Caco-2 (cell line): ENCODE results near the gene SYCP2L. TPM values are rescaled to one million over a fixed set of nuclear protein-coding genes. Genes with fewer than 3 reads are reported as not detected.

Experiments
- BruUV-seq: library from RNA; stranded (reverse); fragments of 400-500 nt; replicated peaks from 2 replicates; lab custom pipeline; 2021; lab: Mats Ljungman, UMichigan
- CTCF ChIA-PET: fragments of 300-600 bp; sonication (Branson Sonifier 250); formaldehyde crosslinking; loops from one replicate; lab custom pipeline; 2022; ENCODE audit warnings: antibody characterized with exemption; lab: Charles Lee
- POLR2A ChIA-PET: fragments of 300-600 bp; sonication (Branson Sonifier 250); formaldehyde crosslinking; loops from one replicate; lab custom pipeline; 2022; ENCODE audit warnings: antibody characterized with exemption; lab: Charles Lee
- DNase-seq, 2 experiments: peaks; one replicate each; pipeline versions ENCODE4 v3.0.0 to v3.0.0-alpha.2; 2020 to 2022
- H3K27me3 ChIP-seq: replicated peaks from 2 replicates; pipeline ENCODE4 v1.6.0; 2011; ENCODE audit warnings: low read length; ENCODE audit not compliant: control insufficient read depth, insufficient read depth
- H3K36me3 ChIP-seq: 2 replicates; pipeline ENCODE4 v1.5.1; 2011; ENCODE audit warnings: low read length; ENCODE audit not compliant: control insufficient read depth, insufficient read depth
- H3K4me1 ChIP-seq: fragments of 250-450 bp; sonication (Bioruptor Pico); 2 replicates; pipeline ENCODE4 v1.5.1; 2020; ENCODE audit warnings: mild to moderate bottlenecking
- H3K4me3 ChIP-seq: 2 replicates; pipeline ENCODE4 v1.5.1; 2011; ENCODE audit warnings: low read depth, mild to moderate bottlenecking, control low read depth, low read length
- H3K9me3 ChIP-seq: fragments of 250-450 bp; sonication (Bioruptor Pico); 2 replicates; pipeline ENCODE4 v1.5.1; 2020; ENCODE audit warnings: mild to moderate bottlenecking, moderate library complexity
- H3K27ac Mint-ChIP-seq: one replicate; pipeline ENCODE4 v1.8.0; 2022; ENCODE audit warnings: mixed read lengths; ENCODE audit not compliant: unreplicated experiment
- H3K27me3 Mint-ChIP-seq: one replicate; pipeline ENCODE4 v1.8.0; 2022; ENCODE audit warnings: mixed read lengths; ENCODE audit not compliant: insufficient read depth, unreplicated experiment
- H3K36me3 Mint-ChIP-seq: one replicate; pipeline ENCODE4 v1.8.0; 2022; ENCODE audit warnings: mild to moderate bottlenecking, mixed read lengths; ENCODE audit not compliant: insufficient read depth, unreplicated experiment
- H3K4me1 Mint-ChIP-seq: one replicate; pipeline ENCODE4 v1.8.0; 2022; ENCODE audit warnings: low read depth, mixed read lengths; ENCODE audit not compliant: unreplicated experiment
- H3K4me3 Mint-ChIP-seq: one replicate; pipeline ENCODE4 v1.8.0; 2022; ENCODE audit warnings: mild to moderate bottlenecking, moderate library complexity, mixed read lengths; ENCODE audit not compliant: unreplicated experiment
- H3K9me3 Mint-ChIP-seq: one replicate; pipeline ENCODE4 v1.8.0; 2022; ENCODE audit warnings: mixed read lengths; ENCODE audit not compliant: unreplicated experiment
- intact Hi-C: fragments of 100-400 bp; cut with micrococcal nuclease; formaldehyde crosslinking; loops from one replicate; pipeline ENCODE4 v1.10.0; 2022; ENCODE audit not compliant: unreplicated experiment
- total RNA-seq: library from RNA; stranded (reverse); gene quantifications from 2 replicates; pipeline ENCODE4 v1.2.3, GENCODE V29; 2022
- TF ChIP-seq, protein P1 (sequence below), 2 experiments: fragments of 200-600 bp in 1 of 2; IDR thresholded peaks; 1 replicate in 1 of 2; 2 replicates in 1 of 2; pipeline versions ENCODE4 v1.5.1 to v1.8.0; 2011 to 2022; ENCODE audit warnings: antibody characterized with exemption in 1 of 2, control low read depth in 1 of 2, inconsistent platforms in 1 of 2, low read depth in 1 of 2, low read length in 1 of 2, mild to moderate bottlenecking in 1 of 2, moderate library complexity in 1 of 2; ENCODE audit not compliant: insufficient read depth in 1 of 2, severe bottlenecking in 1 of 2, unreplicated experiment in 1 of 2

SYCP2L gene
- total RNA-seq, 1 experiment from 2014 or later = 0.20 TPM

DNA sequence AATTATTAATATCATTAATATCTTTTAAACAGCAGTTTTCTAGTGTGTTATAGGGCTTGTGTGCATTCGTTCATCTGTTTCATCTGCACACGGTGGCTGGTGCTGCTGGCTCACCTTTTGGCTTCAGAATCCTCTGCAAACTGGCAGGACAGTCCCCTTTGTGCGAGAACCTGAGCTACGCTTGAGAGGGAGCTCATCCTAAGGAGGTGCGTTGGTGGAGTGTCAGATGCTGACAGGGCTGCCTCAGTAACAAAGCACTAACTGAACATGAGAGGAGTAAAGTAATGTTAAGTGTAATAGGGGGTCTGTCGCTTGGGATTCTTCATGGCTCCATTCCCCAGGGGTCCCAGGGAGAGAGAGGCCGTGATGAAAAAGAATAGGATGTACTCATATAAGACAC is 134.9 kb downstream of the SYCP2L start:
- Mint-ChIP-seq H3K4me1 (no peaks in the 10 kb centered on the region), H3K27me3 (no peaks in the 10 kb centered on the region), H3K27ac (no peak overlapping the region), H3K36me3 (no peaks in the 10 kb centered on the region), H3K4me3 (no peak overlapping the region), H3K9me3 (no peaks in the 10 kb centered on the region)
- CTCF ChIA-PET = interaction anchor here (1.5 kb wide), 1 partner anchor 70 kb away, joined by 3 read pairs; no protein-coding TSS in a partner anchor
- Histone ChIP-seq H3K4me1 (0 out of 2 replicates have a peak, but pooled peaks cover 4% of the 10 kb centered on the region), H3K27me3 (no peaks in the 10 kb centered on the region), H3K36me3 (no peaks in the 10 kb centered on the region), H3K9me3 (no peaks in the 10 kb centered on the region), H3K4me3 (no peak overlapping the region)
- TF ChIP-seq, protein P1, sequence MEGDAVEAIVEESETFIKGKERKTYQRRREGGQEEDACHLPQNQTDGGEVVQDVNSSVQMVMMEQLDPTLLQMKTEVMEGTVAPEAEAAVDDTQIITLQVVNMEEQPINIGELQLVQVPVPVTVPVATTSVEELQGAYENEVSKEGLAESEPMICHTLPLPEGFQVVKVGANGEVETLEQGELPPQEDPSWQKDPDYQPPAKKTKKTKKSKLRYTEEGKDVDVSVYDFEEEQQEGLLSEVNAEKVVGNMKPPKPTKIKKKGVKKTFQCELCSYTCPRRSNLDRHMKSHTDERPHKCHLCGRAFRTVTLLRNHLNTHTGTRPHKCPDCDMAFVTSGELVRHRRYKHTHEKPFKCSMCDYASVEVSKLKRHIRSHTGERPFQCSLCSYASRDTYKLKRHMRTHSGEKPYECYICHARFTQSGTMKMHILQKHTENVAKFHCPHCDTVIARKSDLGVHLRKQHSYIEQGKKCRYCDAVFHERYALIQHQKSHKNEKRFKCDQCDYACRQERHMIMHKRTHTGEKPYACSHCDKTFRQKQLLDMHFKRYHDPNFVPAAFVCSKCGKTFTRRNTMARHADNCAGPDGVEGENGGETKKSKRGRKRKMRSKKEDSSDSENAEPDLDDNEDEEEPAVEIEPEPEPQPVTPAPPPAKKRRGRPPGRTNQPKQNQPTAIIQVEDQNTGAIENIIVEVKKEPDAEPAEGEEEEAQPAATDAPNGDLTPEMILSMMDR (IDR thresholded peaks at IDR 0.05; ENCODE audit: insufficient read depth in 1 of 2, low read depth in 1 of 2, low read length in 1 of 2, severe bottlenecking in 1 of 2, unreplicated experiment in 1 of 2) = no peak
- intact Hi-C loops = no loop called here
- no TSS peak for BruUV-seq
- POLR2A ChIA-PET = no interaction called here
- no peak for DNase-seq

DNA sequence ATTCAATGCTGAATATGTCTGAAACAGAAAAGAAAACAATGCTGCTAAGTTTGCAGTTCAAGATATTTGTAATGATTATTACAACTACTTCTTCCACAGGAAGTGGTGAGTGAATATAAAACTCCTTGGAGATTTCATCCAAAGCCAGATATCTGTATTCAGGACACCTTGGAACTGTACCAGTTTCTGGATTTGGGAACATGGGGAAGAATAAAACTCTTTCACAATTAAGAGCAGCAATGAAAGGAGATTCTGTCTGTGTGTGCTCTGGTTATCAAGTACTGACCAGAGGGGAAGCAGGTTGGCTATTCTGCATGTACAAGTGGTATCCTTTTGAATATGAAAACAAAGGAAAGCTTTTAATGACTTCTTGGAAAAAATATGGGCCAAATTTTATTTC is 136.2 kb downstream of the SYCP2L start:
- H3K36me3 Mint-ChIP-seq = peaks cover 4% of the 10 kb centered on the region
- TF ChIP-seq, protein P1 (IDR thresholded peaks at IDR 0.05; ENCODE audit: insufficient read depth in 1 of 2, low read depth in 1 of 2, low read length in 1 of 2, severe bottlenecking in 1 of 2, unreplicated experiment in 1 of 2) = no peak
- ChIA-PET POLR2A (no interaction called here), CTCF (no interaction called here)
- H3K9me3 ChIP-seq = no peaks in the 10 kb centered on the region
- no peaks in the 10 kb centered on the region for H3K4me1 Mint-ChIP-seq
- H3K4me3 Mint-ChIP-seq = no peak overlapping the region
- BruUV-seq = no TSS peak
- 0 out of 2 replicates have a peak, but pooled peaks cover 4% of the 10 kb centered on the region for H3K4me1 ChIP-seq
- intact Hi-C loops = no loop called here
- H3K4me3 ChIP-seq = no peak overlapping the region
- H3K36me3 ChIP-seq = no peaks in the 10 kb centered on the region
- H3K27me3 ChIP-seq = no peaks in the 10 kb centered on the region
- H3K9me3 Mint-ChIP-seq = no peaks in the 10 kb centered on the region
- H3K27ac Mint-ChIP-seq = no peak overlapping the region
- DNase-seq = no peak
- H3K27me3 Mint-ChIP-seq = no peaks in the 10 kb centered on the region

Other genes starting within 250 kb of the SYCP2L start
- gene C6orf52, start 192.4 kb upstream of the SYCP2L start, total RNA-seq = 3.1 and 4.3 TPM in 2 replicates
- gene PAK1IP1, start 192.1 kb upstream of the SYCP2L start, total RNA-seq = 23.9 and 25.9 TPM in 2 replicates
- 116 and 134 TPM in 2 replicates for gene TMEM14C, start 164.0 kb upstream of the SYCP2L start, total RNA-seq
- gene TMEM14B, start 139.2 kb upstream of the SYCP2L start, total RNA-seq = 104 and 105 TPM in 2 replicates
- gene MAK, start 48.5 kb upstream of the SYCP2L start, total RNA-seq = 0.14 and 0.16 TPM in 2 replicates
- not detected in 2 replicates for gene GCM2, start 5.0 kb upstream of the SYCP2L start, total RNA-seq
- gene ELOVL2, start 157.3 kb downstream of the SYCP2L start, total RNA-seq = not detected in 2 replicates
- 16.3 and 18.8 TPM in 2 replicates for gene SMIM13, start 206.8 kb downstream of the SYCP2L start, total RNA-seq
- gene ERVFRD-1, start 224.7 kb downstream of the SYCP2L start, total RNA-seq = 0.29 and 0.58 TPM in 2 replicates